ENCODE data around the gene DNMBP. TPM values are rescaled to one million over a fixed set of nuclear protein-coding genes. Genes with fewer than 3 reads are reported as not detected.

DNMBP gene
- total RNA-seq, 1 experiment from 2014 or later, result 60.3 TPM

DNA sequence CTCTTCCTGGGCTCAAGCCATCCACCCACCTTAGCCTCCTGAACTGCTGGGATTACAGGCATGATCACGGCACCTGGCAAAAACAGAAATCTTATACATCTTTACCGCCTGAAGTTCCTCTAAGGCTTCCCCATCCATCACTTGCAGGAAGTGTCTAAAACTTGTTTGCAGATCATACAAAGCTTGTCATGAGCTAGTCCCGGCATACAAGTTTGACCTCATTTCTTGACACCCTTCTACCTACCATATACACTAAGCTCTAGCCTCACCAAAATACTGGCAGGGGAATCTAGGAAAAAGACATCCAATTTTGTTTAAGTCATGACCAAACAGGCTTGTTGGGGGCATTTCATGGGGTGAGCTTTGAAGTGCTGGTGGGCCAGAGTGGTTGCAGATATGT lies 14.5 kb downstream of the DNMBP start (continued):
- TF ChIP-seq, protein P1, sequence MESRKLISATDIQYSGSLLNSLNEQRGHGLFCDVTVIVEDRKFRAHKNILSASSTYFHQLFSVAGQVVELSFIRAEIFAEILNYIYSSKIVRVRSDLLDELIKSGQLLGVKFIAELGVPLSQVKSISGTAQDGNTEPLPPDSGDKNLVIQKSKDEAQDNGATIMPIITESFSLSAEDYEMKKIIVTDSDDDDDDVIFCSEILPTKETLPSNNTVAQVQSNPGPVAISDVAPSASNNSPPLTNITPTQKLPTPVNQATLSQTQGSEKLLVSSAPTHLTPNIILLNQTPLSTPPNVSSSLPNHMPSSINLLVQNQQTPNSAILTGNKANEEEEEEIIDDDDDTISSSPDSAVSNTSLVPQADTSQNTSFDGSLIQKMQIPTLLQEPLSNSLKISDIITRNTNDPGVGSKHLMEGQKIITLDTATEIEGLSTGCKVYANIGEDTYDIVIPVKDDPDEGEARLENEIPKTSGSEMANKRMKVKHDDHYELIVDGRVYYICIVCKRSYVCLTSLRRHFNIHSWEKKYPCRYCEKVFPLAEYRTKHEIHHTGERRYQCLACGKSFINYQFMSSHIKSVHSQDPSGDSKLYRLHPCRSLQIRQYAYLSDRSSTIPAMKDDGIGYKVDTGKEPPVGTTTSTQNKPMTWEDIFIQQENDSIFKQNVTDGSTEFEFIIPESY (IDR thresholded peaks at IDR 0.05; ENCODE audit: extremely low read depth, insufficient replicate concordance, low read length), result no peak
- no peak for TF ChIP-seq CBX3 (IDR thresholded peaks at IDR 0.05; ENCODE audit: low read depth)
- no peak for TF ChIP-seq SRF (IDR thresholded peaks at IDR 0.05; ENCODE audit: low read depth)
- TF ChIP-seq POLR2AphosphoS5 (IDR thresholded peaks at IDR 0.05; ENCODE audit: low read depth, low read length), result no peak
- TF ChIP-seq ATF3 (IDR thresholded peaks at IDR 0.05), result no peak

DNA sequence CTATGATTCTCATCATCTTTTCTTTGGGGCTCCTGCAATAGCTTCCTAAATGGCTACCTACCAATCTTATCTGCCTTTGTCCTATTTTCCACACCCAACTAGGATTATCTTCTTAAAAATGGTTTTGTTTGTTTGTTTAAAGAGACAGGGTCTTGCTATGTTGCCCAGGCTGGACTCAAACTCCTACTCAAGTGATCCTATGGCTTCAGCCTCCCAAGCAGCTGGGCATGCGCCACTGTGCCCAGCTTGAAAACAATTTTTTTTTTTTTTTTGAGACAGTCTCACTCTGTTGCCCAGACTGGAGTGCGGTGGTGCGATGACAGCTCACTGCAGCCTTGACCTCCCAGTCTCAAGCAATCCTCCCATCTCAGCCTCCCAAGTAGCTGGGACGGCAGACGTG lies 14.9 kb downstream of the DNMBP start:
- H3K27ac ChIP-seq (ENCODE audit: low read depth, low read length), result no peak overlapping the region
- RAD21 ChIA-PET (ENCODE audit: low non-redundant PET in 1 of 2, low total read pairs in 2 of 2, uncharacterized antibody in 2 of 2, unreplicated experiment in 2 of 2), result no interaction called here
- no peak overlapping the region for H2AFZ ChIP-seq (ENCODE audit: low read depth, low read length, poor library complexity, severe bottlenecking)
- no peaks in the 10 kb centered on the region for H3K9me2 ChIP-seq (ENCODE audit: insufficient read depth)
- H3K9me3 ChIP-seq (ENCODE audit: control insufficient read depth in 1 of 2, insufficient read depth in 1 of 2, low read depth in 1 of 2, low read length in 2 of 2), result no peaks in the 10 kb centered on the region
- H3K36me3 ChIP-seq (ENCODE audit: control insufficient read depth in 1 of 2, insufficient read depth in 2 of 2, low read length in 2 of 2), result peaks cover 0 to 14% of the 10 kb centered on the region in 2 experiments; a peak in 1 of 4 replicates
- no peak overlapping the region for H3K9ac ChIP-seq (ENCODE audit: low read length)
- peaks cover 41 to 51% of the 10 kb centered on the region in 2 experiments for H3K4me1 ChIP-seq (ENCODE audit: control insufficient read depth in 1 of 2, insufficient read depth in 2 of 2, low read length in 2 of 2)
- ATAC-seq (no peak), DNase-seq (ENCODE audit: low read depth, low spot score) (no peak)
- H3K79me2 ChIP-seq (ENCODE audit: insufficient read depth, low read length), result peaks cover 100% of the 10 kb centered on the region
- peak overlapping the region; percentile 5; the same call in 1 of the 2 replicates for H3K4me2 ChIP-seq (ENCODE audit: low read length)
- intact Hi-C loops (cut with micrococcal nuclease), result no loop called here
- no TSS peak for BruUV-seq (replicated peaks)
- no peaks in the 10 kb centered on the region for H3K27me3 ChIP-seq (ENCODE audit: insufficient read depth, low read length)
- H3K4me3 ChIP-seq (replicated peaks in 1 of 2; ENCODE audit: low read depth in 1 of 2, low read length in 2 of 2), result no peak overlapping the region
- H4K20me1 ChIP-seq (ENCODE audit: insufficient read depth), result peaks cover 19% of the 10 kb centered on the region; the same call in 1 of the 2 replicates
- POLR2A ChIA-PET, result interaction anchor here (1.7 kb wide), 1 partner anchor 14 kb away, joined by 4 read pairs; no protein-coding TSS in a partner anchor
- CTCF ChIA-PET, result interaction anchor here (1.7 to 1.8 kb wide), 2 partner anchors 15 to 51 kb away, joined by 3 to 5 read pairs; partner anchors contain the start of gene DNMBP
- no peak for TF ChIP-seq SP1 (IDR thresholded peaks at IDR 0.05; ENCODE audit: low read depth)
- no peak for TF ChIP-seq RAD21 (IDR thresholded peaks at IDR 0.05; ENCODE audit: low read depth)
- TF ChIP-seq EZH2 (IDR thresholded peaks at IDR 0.05), result no peak
- TF ChIP-seq YY1 (IDR thresholded peaks at IDR 0.05; ENCODE audit: extremely low read depth, insufficient replicate concordance, low read depth, low read length), result no peak
- TF ChIP-seq POLR2A (IDR thresholded peaks at IDR 0.05; ENCODE audit: borderline replicate concordance, extremely low read depth, insufficient read depth, insufficient read length), result no peak
- no peak for TF ChIP-seq TCF7L2 (IDR thresholded peaks at IDR 0.05; ENCODE audit: borderline replicate concordance, extremely low read depth, insufficient read depth, insufficient read length)
- TF ChIP-seq, protein P2, sequence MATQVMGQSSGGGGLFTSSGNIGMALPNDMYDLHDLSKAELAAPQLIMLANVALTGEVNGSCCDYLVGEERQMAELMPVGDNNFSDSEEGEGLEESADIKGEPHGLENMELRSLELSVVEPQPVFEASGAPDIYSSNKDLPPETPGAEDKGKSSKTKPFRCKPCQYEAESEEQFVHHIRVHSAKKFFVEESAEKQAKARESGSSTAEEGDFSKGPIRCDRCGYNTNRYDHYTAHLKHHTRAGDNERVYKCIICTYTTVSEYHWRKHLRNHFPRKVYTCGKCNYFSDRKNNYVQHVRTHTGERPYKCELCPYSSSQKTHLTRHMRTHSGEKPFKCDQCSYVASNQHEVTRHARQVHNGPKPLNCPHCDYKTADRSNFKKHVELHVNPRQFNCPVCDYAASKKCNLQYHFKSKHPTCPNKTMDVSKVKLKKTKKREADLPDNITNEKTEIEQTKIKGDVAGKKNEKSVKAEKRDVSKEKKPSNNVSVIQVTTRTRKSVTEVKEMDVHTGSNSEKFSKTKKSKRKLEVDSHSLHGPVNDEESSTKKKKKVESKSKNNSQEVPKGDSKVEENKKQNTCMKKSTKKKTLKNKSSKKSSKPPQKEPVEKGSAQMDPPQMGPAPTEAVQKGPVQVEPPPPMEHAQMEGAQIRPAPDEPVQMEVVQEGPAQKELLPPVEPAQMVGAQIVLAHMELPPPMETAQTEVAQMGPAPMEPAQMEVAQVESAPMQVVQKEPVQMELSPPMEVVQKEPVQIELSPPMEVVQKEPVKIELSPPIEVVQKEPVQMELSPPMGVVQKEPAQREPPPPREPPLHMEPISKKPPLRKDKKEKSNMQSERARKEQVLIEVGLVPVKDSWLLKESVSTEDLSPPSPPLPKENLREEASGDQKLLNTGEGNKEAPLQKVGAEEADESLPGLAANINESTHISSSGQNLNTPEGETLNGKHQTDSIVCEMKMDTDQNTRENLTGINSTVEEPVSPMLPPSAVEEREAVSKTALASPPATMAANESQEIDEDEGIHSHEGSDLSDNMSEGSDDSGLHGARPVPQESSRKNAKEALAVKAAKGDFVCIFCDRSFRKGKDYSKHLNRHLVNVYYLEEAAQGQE (IDR thresholded peaks at IDR 0.05; ENCODE audit: low read depth), result no peak
- no peak for TF ChIP-seq FOSL1 (IDR thresholded peaks at IDR 0.05; ENCODE audit: low read depth)
- no peak for TF ChIP-seq POLR2AphosphoS5 (IDR thresholded peaks at IDR 0.05; ENCODE audit: low read depth, low read length)
- TF ChIP-seq ZFX (IDR thresholded peaks at IDR 0.05), result no peak
- TF ChIP-seq, protein P1 (IDR thresholded peaks at IDR 0.05; ENCODE audit: extremely low read depth, insufficient replicate concordance, low read length), result no peak
